Right hindlimb (tissue), 1 donor: Measurements from ENCODE around the gene WNT5A.
A peak's percentile ranks its signal among the peaks of the same experiment; 100 is the strongest.

Experiments used
- DNase-seq: peaks from one replicate; pipeline ENCODE4 v3.0.0-alpha.2; 2018

The WNT5A gene

GRCh38 chr3:55480911-55481743, 6.0 kb downstream of the WNT5A start:
- peak; percentile 51 for DNase-seq

DNA sequence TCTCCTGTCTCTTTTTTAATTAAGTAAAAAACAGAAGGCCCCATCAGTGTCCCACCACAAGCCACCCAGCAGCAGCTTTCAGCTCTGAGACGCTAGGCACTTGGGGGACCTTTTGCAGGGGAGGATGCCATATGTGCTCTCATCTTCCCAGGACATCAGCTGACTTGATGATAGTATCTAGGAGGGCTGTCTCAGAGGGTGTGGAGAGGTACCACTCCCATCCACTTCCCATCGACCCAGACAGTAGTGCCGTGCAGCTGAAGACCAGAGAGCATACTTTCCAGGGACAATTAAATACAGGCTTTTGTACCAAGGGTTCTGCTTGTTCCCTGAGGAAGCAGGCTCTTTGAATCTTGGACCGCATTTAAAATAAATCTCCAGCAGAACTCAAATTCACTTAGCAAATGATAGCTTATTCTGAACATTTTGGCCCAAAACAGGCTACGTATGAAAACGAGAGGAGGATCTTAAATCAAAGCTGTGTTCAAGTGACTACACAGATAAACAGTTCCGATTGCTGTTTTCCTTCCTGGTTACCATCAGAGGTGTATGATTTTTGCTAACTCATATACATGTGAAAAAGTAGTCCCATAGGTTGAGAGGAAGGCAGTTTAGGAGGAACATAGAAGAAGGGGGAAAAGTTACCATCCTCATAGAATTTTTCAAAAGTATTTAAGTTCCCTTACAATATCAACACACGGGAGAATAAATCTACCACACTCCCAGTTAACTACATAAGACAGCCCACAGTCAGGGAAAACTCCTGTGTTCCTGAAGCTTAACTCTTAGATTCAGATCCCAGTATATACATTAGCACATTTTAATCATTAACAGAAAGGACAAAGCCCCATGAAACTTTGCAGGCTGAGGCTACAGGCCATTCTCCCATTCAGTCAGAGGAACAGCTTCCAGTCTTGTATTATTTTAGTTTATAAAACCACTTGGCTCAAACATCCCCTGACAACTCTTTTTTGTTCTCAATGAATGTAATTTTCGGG, 9.5 kb downstream of the WNT5A start:
- no peak for DNase-seq

- no peak for DNase-seq
Measured at GRCh38 chr3:55476515-55476914, 10.6 kb downstream of the WNT5A start.

- no peak for DNase-seq
Measured at GRCh38 chr3:55474213-55474632, 12.9 kb downstream of the WNT5A start.

DNA sequence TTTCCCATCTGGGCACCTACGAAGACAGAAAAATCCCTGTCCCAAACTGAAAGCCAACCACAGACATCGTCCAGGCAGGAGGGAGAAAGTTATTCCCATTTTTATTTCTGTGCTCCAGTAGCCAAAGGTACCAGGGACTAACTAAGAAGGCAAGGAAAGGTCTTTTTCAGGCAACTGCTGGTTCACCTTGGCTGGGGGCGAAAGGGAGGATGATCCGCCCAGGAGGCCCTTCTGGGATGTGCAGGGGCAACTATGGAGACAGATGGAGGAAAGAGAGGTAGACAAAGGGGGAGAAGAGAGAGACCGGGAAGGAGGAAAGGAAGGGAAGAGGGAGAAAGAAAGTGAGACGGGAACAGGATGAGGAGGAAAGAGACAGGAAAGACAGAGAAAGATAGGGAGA, 13.3 kb downstream of the WNT5A start:
- DNase-seq = no peak

DNA sequence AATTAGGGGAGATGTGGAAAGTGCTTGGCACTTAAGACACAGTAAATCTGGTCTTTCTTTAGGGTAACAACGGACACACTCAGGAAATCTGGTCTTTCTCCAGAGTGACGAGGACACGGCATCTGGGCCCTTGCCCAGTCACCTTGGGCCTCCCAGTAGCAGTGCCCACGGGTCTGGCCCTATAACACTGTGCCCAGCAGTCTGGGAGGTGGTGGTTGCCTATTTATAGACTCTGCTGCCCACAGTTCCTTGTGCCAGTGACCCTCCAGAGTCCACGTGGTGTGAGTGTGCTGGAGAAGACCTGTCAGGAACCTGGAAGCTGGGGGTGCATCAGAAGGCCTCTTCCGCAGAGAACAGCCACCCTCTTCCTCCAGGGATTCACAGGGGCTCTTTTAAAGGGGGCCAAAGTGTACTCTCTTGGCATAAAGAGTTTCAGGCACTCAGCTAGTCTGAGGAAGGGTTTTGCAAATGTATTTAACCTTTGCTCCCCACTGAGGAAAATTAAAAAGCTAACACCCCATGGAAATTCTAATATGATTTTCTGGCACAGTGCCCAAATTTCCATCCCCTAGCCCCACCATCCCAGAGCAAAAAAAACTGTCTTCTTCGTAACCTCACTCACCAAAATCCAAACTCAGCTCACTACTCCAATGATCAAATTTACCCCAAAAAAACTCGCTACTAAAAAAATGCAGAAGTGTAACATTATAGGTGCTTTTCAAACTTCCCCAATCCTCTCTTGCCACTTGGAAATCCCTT, 15.4 kb downstream of the WNT5A start:
- no peak for DNase-seq

DNA sequence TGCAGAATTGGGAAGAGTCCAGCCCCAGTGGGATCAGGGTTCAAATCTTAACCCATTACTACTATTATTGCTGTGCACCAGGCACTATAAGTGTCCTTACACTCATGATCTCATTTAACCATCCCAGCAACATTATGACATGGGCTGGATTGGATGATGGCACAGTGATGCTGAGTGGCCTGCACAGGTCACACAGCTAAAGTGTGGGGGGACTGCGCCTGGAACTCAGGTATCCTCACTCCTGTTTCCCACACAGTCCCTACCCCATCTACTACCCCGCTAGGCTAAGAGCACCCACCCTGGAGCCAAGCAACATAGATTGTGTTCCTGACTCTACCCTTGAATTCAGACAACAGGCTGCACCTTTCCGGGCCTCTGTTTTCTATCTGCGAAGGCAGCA, 16.0 kb downstream of the WNT5A start:
- DNase-seq = no peak

- no peak for DNase-seq
Measured at GRCh38 chr3:55469957-55470526, 17.1 kb downstream of the WNT5A start.

GRCh38 chr3:55468251-55468650, 18.9 kb downstream of the WNT5A start:
- DNase-seq = no peak

DNA sequence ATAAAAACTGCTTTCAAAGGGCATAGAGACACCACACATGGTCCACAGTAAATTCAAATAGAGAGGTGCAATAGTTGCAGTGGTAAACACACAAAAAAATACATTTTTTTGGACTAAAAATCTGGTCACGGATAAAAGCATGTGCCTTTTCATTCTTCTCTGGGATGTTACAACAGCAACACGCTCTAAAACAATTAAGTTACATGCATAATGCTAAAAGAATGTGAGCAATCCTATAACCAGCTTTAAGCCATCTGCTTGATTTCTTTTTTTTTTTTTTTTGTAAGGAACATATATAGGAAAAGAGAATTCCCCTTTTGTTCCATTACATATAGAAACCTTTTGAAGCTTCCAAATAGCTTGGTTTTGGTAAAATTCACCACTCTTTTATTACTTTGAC, 20.0 kb downstream of the WNT5A start:
- DNase-seq = no peak

- DNase-seq = no peak
Measured at GRCh38 chr3:55466526-55466925, 20.6 kb downstream of the WNT5A start.

GRCh38 chr3:55461896-55462295, 25.2 kb downstream of the WNT5A start:
- no peak for DNase-seq

- no peak for DNase-seq
Measured at GRCh38 chr3:55459838-55460237, 27.3 kb downstream of the WNT5A start.

DNA sequence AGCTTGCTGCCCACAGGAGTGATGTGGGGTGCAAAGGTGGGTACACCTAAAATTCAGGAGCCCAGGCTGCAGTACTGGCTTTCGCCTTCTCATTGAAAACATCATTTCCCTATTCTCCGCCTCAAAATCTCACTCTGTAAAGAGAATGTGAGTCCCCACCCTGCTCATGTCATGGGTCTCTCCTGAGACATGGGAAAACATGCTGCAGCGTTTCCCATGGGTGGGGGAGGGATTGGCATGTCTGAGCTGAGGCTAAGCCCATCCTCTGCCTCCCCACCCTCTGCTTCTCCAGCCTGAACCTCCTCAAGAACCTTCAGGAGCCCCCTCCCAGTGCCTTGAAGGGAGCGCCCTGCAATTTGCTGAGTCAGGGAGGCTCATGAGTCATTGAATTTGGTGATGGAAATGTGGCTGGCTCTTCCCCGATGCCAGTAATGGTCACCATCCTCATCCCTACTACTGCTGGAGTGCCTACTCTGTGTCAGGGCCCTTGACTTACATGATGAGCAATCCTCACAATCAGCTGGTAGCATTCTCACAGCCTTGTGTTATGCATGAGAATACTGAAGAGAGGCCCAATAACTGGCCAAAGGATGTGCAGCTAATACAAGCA, 28.8 kb downstream of the WNT5A start:
- DNase-seq = no peak

GRCh38 chr3:55455915-55456314, 31.2 kb downstream of the WNT5A start:
- peak; percentile 45 for DNase-seq

- no peak for DNase-seq
Measured at GRCh38 chr3:55454611-55455010, 32.5 kb downstream of the WNT5A start.

DNA sequence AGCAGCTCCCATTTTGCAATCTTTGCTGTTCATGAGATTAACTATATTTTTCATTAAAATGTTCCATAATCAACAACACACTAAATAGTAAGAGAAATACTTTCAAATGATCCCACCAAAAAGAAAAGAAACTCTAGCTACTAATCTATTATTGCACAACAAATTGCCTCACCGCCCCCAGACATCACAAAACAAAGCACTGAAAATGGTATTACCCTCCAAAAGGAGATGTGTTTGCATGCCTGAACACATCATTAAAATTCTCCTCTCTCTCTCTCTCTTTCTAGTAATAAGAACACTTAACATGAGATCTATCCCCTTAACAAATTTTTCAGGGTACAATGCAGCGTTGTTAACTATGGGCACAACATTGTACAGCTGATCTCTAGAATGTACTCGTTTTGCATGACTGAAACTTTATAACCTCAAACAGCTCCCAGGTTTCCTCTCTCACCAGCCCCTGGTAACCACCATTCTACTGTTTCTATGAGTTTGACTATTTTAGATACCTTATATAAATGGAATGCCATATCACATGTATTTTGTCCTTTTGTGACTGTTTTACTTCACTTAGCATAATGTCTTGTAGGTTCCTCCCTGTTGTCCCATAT, 33.1 kb downstream of the WNT5A start:
- no peak for DNase-seq

DNA sequence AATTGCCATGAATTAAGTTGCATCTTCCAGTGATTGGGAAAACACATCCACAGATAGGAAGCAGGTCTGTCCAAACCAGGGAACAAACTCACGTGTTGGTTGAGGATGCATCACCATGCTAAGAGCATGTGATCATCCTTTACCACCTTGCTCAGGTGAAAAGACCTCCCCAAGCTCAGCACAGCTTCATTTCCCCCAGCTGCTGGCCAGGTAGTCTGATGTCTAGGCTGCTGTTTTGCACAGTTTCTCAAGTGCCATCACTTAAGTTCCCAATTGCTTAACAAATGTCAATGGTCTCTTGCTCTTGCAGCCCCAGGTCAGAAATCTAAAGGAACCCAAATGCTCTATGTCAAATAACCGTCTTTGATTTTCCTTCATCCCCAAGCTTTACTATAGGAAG, 34.2 kb downstream of the WNT5A start:
- no peak for DNase-seq

DNA sequence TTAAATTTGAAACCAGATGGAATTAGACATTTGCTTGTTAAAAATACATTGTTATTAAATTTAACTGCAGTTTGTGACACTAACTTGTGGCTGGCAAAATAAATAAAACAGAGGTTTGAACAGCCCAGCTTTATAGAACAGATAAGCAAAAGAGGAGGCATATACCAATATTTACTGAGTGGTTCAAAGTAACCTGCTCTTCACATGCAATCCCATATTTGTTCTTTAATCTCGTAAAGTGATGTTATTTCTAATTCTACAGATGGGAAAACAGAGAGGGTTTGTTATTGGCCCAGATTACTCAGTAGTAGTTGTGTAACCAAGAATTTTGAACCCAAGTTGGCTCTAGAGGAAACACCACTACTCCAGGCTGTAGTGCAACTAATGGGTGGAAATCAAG, 37.6 kb downstream of the WNT5A start:
- DNase-seq = no peak

DNA sequence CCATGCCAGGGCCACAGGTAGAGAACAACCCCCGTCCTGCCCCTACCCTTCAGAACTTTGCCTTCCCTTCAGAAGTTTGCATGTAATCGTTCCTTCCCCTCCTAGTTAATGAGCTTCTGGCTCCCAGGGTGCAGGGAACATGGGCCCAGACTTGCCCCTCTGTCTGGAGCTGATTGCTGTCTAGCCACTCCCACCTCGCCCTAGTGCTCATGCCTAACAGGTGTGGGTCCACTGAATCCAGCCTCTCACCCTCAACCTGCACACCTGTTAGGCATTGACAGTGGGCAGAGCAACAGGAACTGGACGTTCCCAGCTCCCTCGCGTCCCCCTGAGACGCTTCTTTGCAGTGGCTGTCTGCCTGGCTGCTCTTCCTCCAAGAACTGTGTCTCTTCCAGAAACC, 40.3 kb downstream of the WNT5A start:
- no peak for DNase-seq

GRCh38 chr3:55445551-55445950, 41.6 kb downstream of the WNT5A start:
- DNase-seq = no peak

GRCh38 chr3:55443346-55443745, 43.8 kb downstream of the WNT5A start:
- no peak for DNase-seq
